Caco-2 (cell line): Measurements from ENCODE around the gene FAM78A. TPM values are rescaled to one million over a fixed set of nuclear protein-coding genes. Genes with fewer than 3 reads are reported as not detected.

Experiments
- BruUV-seq: library from RNA; stranded (reverse); fragments of 400-500 nt; replicated peaks from 2 replicates; lab custom pipeline; 2021; lab: Mats Ljungman, UMichigan
- CTCF ChIA-PET: fragments of 300-600 bp; sonication (Branson Sonifier 250); formaldehyde crosslinking; loops from one replicate; lab custom pipeline; 2022; ENCODE audit warnings: antibody characterized with exemption; lab: Charles Lee
- POLR2A ChIA-PET: fragments of 300-600 bp; sonication (Branson Sonifier 250); formaldehyde crosslinking; loops from one replicate; lab custom pipeline; 2022; ENCODE audit warnings: antibody characterized with exemption; lab: Charles Lee
- DNase-seq, 2 experiments: peaks; one replicate each; pipeline versions ENCODE4 v3.0.0 to v3.0.0-alpha.2; 2020 to 2022
- H3K27me3 ChIP-seq: replicated peaks from 2 replicates; pipeline ENCODE4 v1.6.0; 2011; ENCODE audit warnings: low read length; ENCODE audit not compliant: control insufficient read depth, insufficient read depth
- H3K36me3 ChIP-seq: 2 replicates; pipeline ENCODE4 v1.5.1; 2011; ENCODE audit warnings: low read length; ENCODE audit not compliant: control insufficient read depth, insufficient read depth
- H3K4me1 ChIP-seq: fragments of 250-450 bp; sonication (Bioruptor Pico); 2 replicates; pipeline ENCODE4 v1.5.1; 2020; ENCODE audit warnings: mild to moderate bottlenecking
- H3K4me3 ChIP-seq: 2 replicates; pipeline ENCODE4 v1.5.1; 2011; ENCODE audit warnings: low read depth, mild to moderate bottlenecking, control low read depth, low read length
- H3K9me3 ChIP-seq: fragments of 250-450 bp; sonication (Bioruptor Pico); 2 replicates; pipeline ENCODE4 v1.5.1; 2020; ENCODE audit warnings: mild to moderate bottlenecking, moderate library complexity
- H3K27ac Mint-ChIP-seq: one replicate; pipeline ENCODE4 v1.8.0; 2022; ENCODE audit warnings: mixed read lengths; ENCODE audit not compliant: unreplicated experiment
- H3K27me3 Mint-ChIP-seq: one replicate; pipeline ENCODE4 v1.8.0; 2022; ENCODE audit warnings: mixed read lengths; ENCODE audit not compliant: insufficient read depth, unreplicated experiment
- H3K36me3 Mint-ChIP-seq: one replicate; pipeline ENCODE4 v1.8.0; 2022; ENCODE audit warnings: mild to moderate bottlenecking, mixed read lengths; ENCODE audit not compliant: insufficient read depth, unreplicated experiment
- H3K4me1 Mint-ChIP-seq: one replicate; pipeline ENCODE4 v1.8.0; 2022; ENCODE audit warnings: low read depth, mixed read lengths; ENCODE audit not compliant: unreplicated experiment
- H3K4me3 Mint-ChIP-seq: one replicate; pipeline ENCODE4 v1.8.0; 2022; ENCODE audit warnings: mild to moderate bottlenecking, moderate library complexity, mixed read lengths; ENCODE audit not compliant: unreplicated experiment
- H3K9me3 Mint-ChIP-seq: one replicate; pipeline ENCODE4 v1.8.0; 2022; ENCODE audit warnings: mixed read lengths; ENCODE audit not compliant: unreplicated experiment
- intact Hi-C: fragments of 100-400 bp; cut with micrococcal nuclease; formaldehyde crosslinking; loops from one replicate; pipeline ENCODE4 v1.10.0; 2022; ENCODE audit not compliant: unreplicated experiment
- total RNA-seq: library from RNA; stranded (reverse); gene quantifications from 2 replicates; pipeline ENCODE4 v1.2.3, GENCODE V29; 2022
- TF ChIP-seq, protein P1 (sequence below), 2 experiments: fragments of 200-600 bp in 1 of 2; IDR thresholded peaks; 1 replicate in 1 of 2; 2 replicates in 1 of 2; pipeline versions ENCODE4 v1.5.1 to v1.8.0; 2011 to 2022; ENCODE audit warnings: antibody characterized with exemption in 1 of 2, control low read depth in 1 of 2, inconsistent platforms in 1 of 2, low read depth in 1 of 2, low read length in 1 of 2, mild to moderate bottlenecking in 1 of 2, moderate library complexity in 1 of 2; ENCODE audit not compliant: insufficient read depth in 1 of 2, severe bottlenecking in 1 of 2, unreplicated experiment in 1 of 2

Gene FAM78A
- total RNA-seq, 1 experiment from 2014 or later, result 0.70 TPM

DNA sequence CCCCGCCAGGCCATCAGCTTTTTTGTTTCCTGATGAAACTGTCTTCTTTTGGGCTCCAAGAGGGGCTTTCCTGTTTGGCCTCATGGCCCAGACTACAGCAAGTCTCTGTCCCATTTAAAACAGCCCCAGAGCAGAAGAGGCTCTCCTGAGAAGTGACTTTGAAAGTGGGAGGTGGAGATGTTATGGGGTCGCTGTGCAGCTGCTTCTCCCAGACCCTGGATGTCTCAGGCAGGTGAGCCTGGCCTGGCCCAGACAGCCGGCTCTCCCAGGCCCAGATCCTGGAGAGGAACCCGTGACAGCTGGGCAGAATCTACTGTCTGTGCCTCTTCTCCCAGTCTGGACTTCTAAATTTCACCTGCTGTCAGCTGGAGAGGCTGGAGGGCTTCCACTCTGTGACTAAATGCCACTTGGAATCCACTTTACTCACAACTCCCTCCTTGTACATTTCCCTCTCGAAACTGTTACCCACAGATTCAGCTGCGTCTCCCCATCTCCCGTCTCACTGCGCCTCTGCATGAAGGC, 20.6 kb downstream of the FAM78A start:
- no peaks in the 10 kb centered on the region for H3K9me3 Mint-ChIP-seq
- Histone ChIP-seq H3K4me3 (no peak overlapping the region), H3K4me1 (no peaks in the 10 kb centered on the region), H3K27me3 (no peaks in the 10 kb centered on the region), H3K36me3 (no peaks in the 10 kb centered on the region), H3K9me3 (no peaks in the 10 kb centered on the region)
- H3K27me3 Mint-ChIP-seq, result no peaks in the 10 kb centered on the region
- no peaks in the 10 kb centered on the region for H3K36me3 Mint-ChIP-seq
- no peak overlapping the region for H3K4me3 Mint-ChIP-seq
- POLR2A ChIA-PET, result interaction anchor here (0.8 kb wide), 1 partner anchor 118 kb away, joined by 5 read pairs; no protein-coding TSS in a partner anchor
- H3K4me1 Mint-ChIP-seq, result no peaks in the 10 kb centered on the region
- no TSS peak for BruUV-seq
- no peak overlapping the region for H3K27ac Mint-ChIP-seq
- CTCF ChIA-PET, result no interaction called here
- TF ChIP-seq, protein P1, sequence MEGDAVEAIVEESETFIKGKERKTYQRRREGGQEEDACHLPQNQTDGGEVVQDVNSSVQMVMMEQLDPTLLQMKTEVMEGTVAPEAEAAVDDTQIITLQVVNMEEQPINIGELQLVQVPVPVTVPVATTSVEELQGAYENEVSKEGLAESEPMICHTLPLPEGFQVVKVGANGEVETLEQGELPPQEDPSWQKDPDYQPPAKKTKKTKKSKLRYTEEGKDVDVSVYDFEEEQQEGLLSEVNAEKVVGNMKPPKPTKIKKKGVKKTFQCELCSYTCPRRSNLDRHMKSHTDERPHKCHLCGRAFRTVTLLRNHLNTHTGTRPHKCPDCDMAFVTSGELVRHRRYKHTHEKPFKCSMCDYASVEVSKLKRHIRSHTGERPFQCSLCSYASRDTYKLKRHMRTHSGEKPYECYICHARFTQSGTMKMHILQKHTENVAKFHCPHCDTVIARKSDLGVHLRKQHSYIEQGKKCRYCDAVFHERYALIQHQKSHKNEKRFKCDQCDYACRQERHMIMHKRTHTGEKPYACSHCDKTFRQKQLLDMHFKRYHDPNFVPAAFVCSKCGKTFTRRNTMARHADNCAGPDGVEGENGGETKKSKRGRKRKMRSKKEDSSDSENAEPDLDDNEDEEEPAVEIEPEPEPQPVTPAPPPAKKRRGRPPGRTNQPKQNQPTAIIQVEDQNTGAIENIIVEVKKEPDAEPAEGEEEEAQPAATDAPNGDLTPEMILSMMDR (IDR thresholded peaks at IDR 0.05; ENCODE audit: insufficient read depth in 1 of 2, low read depth in 1 of 2, low read length in 1 of 2, severe bottlenecking in 1 of 2, unreplicated experiment in 1 of 2), result no peak
- intact Hi-C loops, result no loop called here
- DNase-seq, result no peak

DNA sequence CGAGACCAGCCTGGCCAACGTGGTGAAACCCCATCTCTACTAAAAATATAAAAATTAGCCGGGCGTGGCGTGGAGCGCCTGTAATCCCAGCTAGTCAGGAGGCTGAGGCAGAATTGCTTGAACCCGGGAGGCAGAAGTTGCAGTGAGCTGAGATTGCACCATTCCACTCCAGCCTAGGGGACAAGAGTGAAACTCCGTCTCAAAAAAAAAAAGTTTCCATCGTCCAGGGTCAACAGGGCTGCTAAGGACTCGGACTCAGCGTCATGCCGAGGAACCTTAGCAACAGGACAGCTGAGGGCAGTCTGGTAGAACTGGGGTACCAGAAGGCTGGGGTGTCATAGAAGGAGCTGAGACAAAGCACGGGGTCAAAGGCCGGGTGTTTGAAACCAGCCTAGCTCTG, 21.7 kb downstream of the FAM78A start:
- no TSS peak for BruUV-seq
- Mint-ChIP-seq H3K36me3 (no peaks in the 10 kb centered on the region), H3K4me3 (no peak overlapping the region), H3K27ac (no peak overlapping the region), H3K4me1 (no peaks in the 10 kb centered on the region), H3K9me3 (no peaks in the 10 kb centered on the region), H3K27me3 (no peaks in the 10 kb centered on the region)
- Histone ChIP-seq H3K9me3 (no peaks in the 10 kb centered on the region), H3K4me3 (no peak overlapping the region), H3K27me3 (no peaks in the 10 kb centered on the region), H3K36me3 (no peaks in the 10 kb centered on the region), H3K4me1 (no peaks in the 10 kb centered on the region)
- intact Hi-C loops, result no loop called here
- CTCF ChIA-PET, result interaction anchor here (0.6 kb wide), 1 partner anchor 1750 kb away, joined by 5 read pairs; no protein-coding TSS in a partner anchor
- TF ChIP-seq, protein P1 (IDR thresholded peaks at IDR 0.05; ENCODE audit: insufficient read depth in 1 of 2, low read depth in 1 of 2, low read length in 1 of 2, severe bottlenecking in 1 of 2, unreplicated experiment in 1 of 2), result no peak
- POLR2A ChIA-PET, result interaction anchor here (0.8 kb wide), 1 partner anchor 119 kb away, joined by 5 read pairs; no protein-coding TSS in a partner anchor
- no peak for DNase-seq

DNA sequence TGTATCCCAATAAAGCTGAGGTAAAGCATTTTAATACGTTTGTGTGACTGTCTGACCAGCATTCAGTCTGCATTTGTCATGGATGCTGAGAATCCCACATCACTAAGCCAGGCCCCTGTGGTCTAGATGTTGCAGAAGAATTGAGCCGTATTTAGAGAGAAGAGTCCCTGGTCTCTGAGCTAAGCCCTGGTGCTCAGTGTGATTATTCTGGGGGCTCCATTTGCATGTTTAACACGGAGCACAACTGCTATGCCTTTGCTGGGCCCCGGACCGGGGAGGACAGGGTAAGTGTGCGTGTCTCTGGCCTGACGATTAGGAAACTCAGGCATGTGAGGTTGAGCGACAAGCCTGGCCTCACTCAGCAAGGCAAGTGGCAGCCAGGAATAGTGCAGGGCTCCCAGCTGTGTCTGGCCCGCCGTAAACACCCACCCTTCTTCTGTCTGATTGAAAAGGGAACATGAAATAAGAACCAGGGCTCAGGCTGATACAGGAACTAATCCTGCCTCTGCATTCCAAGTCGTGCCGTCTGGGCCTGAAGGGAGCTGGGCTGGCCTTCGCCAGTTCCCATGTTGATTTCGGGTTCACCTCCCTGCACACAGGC, 22.3 kb downstream of the FAM78A start:
- no TSS peak for BruUV-seq
- H3K36me3 Mint-ChIP-seq, result no peaks in the 10 kb centered on the region
- H3K4me3 ChIP-seq, result no peak overlapping the region
- no peaks in the 10 kb centered on the region for H3K4me1 Mint-ChIP-seq
- no peaks in the 10 kb centered on the region for H3K27me3 ChIP-seq
- POLR2A ChIA-PET, result no interaction called here
- TF ChIP-seq, protein P1 (IDR thresholded peaks at IDR 0.05; ENCODE audit: insufficient read depth in 1 of 2, low read depth in 1 of 2, low read length in 1 of 2, severe bottlenecking in 1 of 2, unreplicated experiment in 1 of 2), result no peak
- H3K36me3 ChIP-seq, result no peaks in the 10 kb centered on the region
- H3K9me3 ChIP-seq, result no peaks in the 10 kb centered on the region
- H3K4me1 ChIP-seq, result no peaks in the 10 kb centered on the region
- no peaks in the 10 kb centered on the region for H3K9me3 Mint-ChIP-seq
- intact Hi-C loops, result no loop called here
- no peak overlapping the region for H3K4me3 Mint-ChIP-seq
- H3K27me3 Mint-ChIP-seq, result no peaks in the 10 kb centered on the region
- no peak for DNase-seq
- CTCF ChIA-PET, result interaction anchor here (0.7 kb wide), 1 partner anchor 491 kb away, joined by 3 read pairs; no protein-coding TSS in a partner anchor
- no peak overlapping the region for H3K27ac Mint-ChIP-seq
